Hepatocyte (in vitro differentiated cells): ENCODE measurements around the gene CXCL14. TPM values are rescaled to one million over a fixed set of nuclear protein-coding genes. Genes with fewer than 3 reads are reported as not detected.
A peak's percentile ranks its signal among the peaks of the same experiment; 100 is the strongest.

ENCODE experiments used
- DNase-seq: peaks from one replicate; pipeline ENCODE4 v3.0.0-alpha.2; 2016; ENCODE audit warnings: low spot score
- H2AFZ ChIP-seq: fragments of 200-600 bp; sonication (generic); 2 replicates; pipeline ENCODE4 v1.6.0; 2016; ENCODE audit warnings: antibody characterized with exemption, mild to moderate bottlenecking
- H3K27ac ChIP-seq: fragments of 200-600 bp; sonication (generic); 2 replicates; pipeline ENCODE4 v1.5.1; 2016; ENCODE audit warnings: mild to moderate bottlenecking
- H3K27me3 ChIP-seq: fragments of 200-600 bp; sonication (generic); 2 replicates; pipeline ENCODE4 v1.6.1; 2016
- H3K36me3 ChIP-seq: fragments of 200-600 bp; sonication (generic); replicated peaks from 2 replicates; pipeline ENCODE4 v1.5.1; 2016; ENCODE audit warnings: low read depth; ENCODE audit not compliant: insufficient read depth
- H3K4me1 ChIP-seq: fragments of 200-600 bp; sonication (generic); 2 replicates; pipeline ENCODE4 v1.5.1; 2016; ENCODE audit warnings: mild to moderate bottlenecking, moderate library complexity; ENCODE audit not compliant: insufficient read depth
- H3K4me2 ChIP-seq: fragments of 200-600 bp; sonication (generic); 2 replicates; pipeline ENCODE4 v1.6.0; 2016
- H3K4me3 ChIP-seq: fragments of 200-600 bp; sonication (generic); 2 replicates; pipeline ENCODE4 v1.5.1; 2016; ENCODE audit warnings: mild to moderate bottlenecking
- H3K79me2 ChIP-seq: fragments of 200-600 bp; sonication (generic); 2 replicates; pipeline ENCODE4 v1.6.0; 2017; ENCODE audit warnings: mild to moderate bottlenecking
- H3K9me2 ChIP-seq: fragments of 200-600 bp; sonication (generic); replicated peaks from 2 replicates; pipeline ENCODE4 v1.6.0; 2017; ENCODE audit warnings: mild to moderate bottlenecking; ENCODE audit not compliant: insufficient read depth
- H3K9me3 ChIP-seq: fragments of 200-600 bp; sonication (generic); 2 replicates; pipeline ENCODE4 v1.5.1; 2016; ENCODE audit warnings: low read depth, mild to moderate bottlenecking
- H4K20me1 ChIP-seq: fragments of 200-600 bp; sonication (generic); 2 replicates; pipeline ENCODE4 v1.6.0; 2016; ENCODE audit warnings: mild to moderate bottlenecking; ENCODE audit not compliant: insufficient read depth, poor library complexity, severe bottlenecking
- CTCF ChIP-seq: fragments of 200-600 bp; sonication (generic); IDR thresholded peaks from 2 replicates; pipeline ENCODE4 v1.5.1; 2016; ENCODE audit warnings: antibody characterized with exemption, mild to moderate bottlenecking; ENCODE audit not compliant: poor library complexity
- EZH2 ChIP-seq: fragments of 200-600 bp; sonication (generic); IDR thresholded peaks from 2 replicates; pipeline ENCODE4 v1.6.1; 2016; ENCODE audit warnings: antibody characterized with exemption, mild to moderate bottlenecking, borderline replicate concordance
- EZH2phosphoT487 ChIP-seq: fragments of 200-600 bp; sonication (generic); IDR thresholded peaks from one replicate; pipeline ENCODE4 v1.6.1; 2018; ENCODE audit warnings: antibody characterized with exemption, mild to moderate bottlenecking, low read depth, moderate library complexity; ENCODE audit not compliant: unreplicated experiment, severe bottlenecking
- WGBS: methylation state at CpG from one replicate; pipeline ENCODE4 v1.1.6; 2016; ENCODE audit warnings: low lambda C conversion rate; ENCODE audit errors: missing lambda C conversion rate; 5-methylcytosine and 5-hydroxymethylcytosine counted together
- polyA plus RNA-seq: library from polyadenylated mRNA; unstranded; fragments of >200 nt; fragmentation: Nextera tagmentation; extraction: Ambion mirVana; gene quantifications from 2 replicates; pipeline ENCODE4 v1.2.1, GENCODE V29; 2016
- total RNA-seq: library from RNA; depleted of rRNA; stranded (reverse); fragments of >200 nt; gene quantifications from 2 replicates; pipeline ENCODE4 v1.2.3, GENCODE V29; 2014

Gene CXCL14
- total and polyA plus RNA-seq, 2 experiments from 2014 or later: 52.5 to 88.8 TPM

- H3K27me3 ChIP-seq: peaks cover 58% of the 10 kb centered on the region
- H3K4me3 ChIP-seq: no peak overlapping the region
These were observed 1.4 kb downstream of the CXCL14 start for GRCh38 chr5:135577421-135577820.

GRCh38 chr5:135576075-135576599, 2.7 kb downstream of the CXCL14 start:
- Histone ChIP-seq H3K4me3 (no peak overlapping the region), H3K27me3 (peaks cover 49% of the 10 kb centered on the region), H3K79me2 (no peaks in the 10 kb centered on the region), H4K20me1 (no peaks in the 10 kb centered on the region), H3K4me2 (peak overlapping the region; percentile 92), H3K9me3 (no peaks in the 10 kb centered on the region), H3K27ac (no peak overlapping the region), H3K36me3 (no peaks in the 10 kb centered on the region), H3K4me1 (peaks cover 4% of the 10 kb centered on the region), H2AFZ (no peak overlapping the region), H3K9me2 (no peaks in the 10 kb centered on the region)
- DNase-seq: no peak
- WGBS: 64% methylated on average over 6 of the region's 6 CpGs
- TF ChIP-seq EZH2phosphoT487: no peak
- no peak for TF ChIP-seq EZH2
- TF ChIP-seq CTCF: no peak

More at GRCh38 chr5:135577421-135577820, 1.4 kb downstream of the CXCL14 start:
- Histone ChIP-seq H3K4me1 (peaks cover 4% of the 10 kb centered on the region), H3K27ac (peak overlapping the region; percentile 7), H3K36me3 (no peaks in the 10 kb centered on the region), H3K9me2 (no peaks in the 10 kb centered on the region), H3K9me3 (no peaks in the 10 kb centered on the region), H3K79me2 (no peaks in the 10 kb centered on the region), H2AFZ (no peak overlapping the region), H4K20me1 (no peaks in the 10 kb centered on the region), H3K4me2 (peak overlapping the region; percentile 92)
- TF ChIP-seq EZH2 (no peak), CTCF (no peak), EZH2phosphoT487 (no peak)
- WGBS: 71% methylated on average over 8 of the region's 8 CpGs
- DNase-seq: no peak

DNA sequence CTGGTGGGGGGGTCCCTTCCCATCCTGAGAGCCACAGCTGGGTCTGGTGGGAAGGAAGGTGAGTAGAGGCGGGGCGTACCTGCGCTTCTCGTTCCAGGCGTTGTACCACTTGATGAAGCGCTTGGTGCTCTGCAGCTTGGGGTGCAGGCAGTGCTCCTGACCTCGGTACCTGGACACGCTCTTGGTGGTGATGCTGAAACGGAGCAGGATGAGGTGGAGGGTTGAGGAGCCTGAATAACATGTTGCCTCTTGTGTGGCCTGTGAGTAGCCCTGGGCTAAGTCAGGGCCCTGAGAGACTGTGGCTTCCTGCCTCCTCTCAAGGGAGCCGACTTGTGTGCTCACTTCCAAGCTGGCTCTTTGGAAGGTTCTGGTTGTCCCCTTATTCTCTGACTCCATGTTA, 4.3 kb downstream of the CXCL14 start:
- Histone ChIP-seq H3K27me3 (peaks cover 32% of the 10 kb centered on the region), H4K20me1 (no peaks in the 10 kb centered on the region), H3K4me3 (no peak overlapping the region), H3K36me3 (no peaks in the 10 kb centered on the region), H3K9me3 (no peaks in the 10 kb centered on the region), H2AFZ (no peak overlapping the region), H3K4me2 (no peak overlapping the region), H3K79me2 (no peaks in the 10 kb centered on the region), H3K27ac (no peak overlapping the region), H3K9me2 (no peaks in the 10 kb centered on the region), H3K4me1 (peaks cover 4% of the 10 kb centered on the region)
- 94% methylated on average over 10 of the region's 10 CpGs for WGBS
- DNase-seq: no peak
- TF ChIP-seq CTCF (no peak), EZH2phosphoT487 (no peak), EZH2 (no peak)
